T-cell (primary cell): ENCODE measurements around the gene PNPLA7. TPM values are rescaled to one million over a fixed set of nuclear protein-coding genes. Genes with fewer than 3 reads are reported as not detected.
"Not testable (repeated sequence)": the region's sequence is repeated elsewhere in the genome, so short reads cannot be mapped to it uniquely, and the experiment has no call there.

Experiments
- ATAC-seq, 4 experiments: fragments of 200-7000 bp in 3 of 4; fragments of 150-1000 bp in 1 of 4; cut with Tn5 transposase; replicated peaks in 1 of 4; 1 replicate in 3 of 4; 2 replicates in 1 of 4; pipeline ENCODE4 v1.10.0; 2021; ENCODE audit warnings: moderate library complexity in 3 of 4, mild to moderate bottlenecking in 2 of 4, moderate number of reproducible peaks in 1 of 4
- CTCF ChIA-PET, 2 donors: fragments of 300-600 bp; sonication (Branson Sonifier 250); formaldehyde crosslinking; loops; one replicate each; lab custom pipeline; 2022; ENCODE audit warnings: antibody characterized with exemption in 2 of 2; lab: Charles Lee
- POLR2A ChIA-PET, 2 donors: fragments of 300-600 bp; sonication (Branson Sonifier 250); formaldehyde crosslinking; loops; one replicate each; lab custom pipeline; 2022; ENCODE audit warnings: antibody characterized with exemption in 2 of 2; lab: Charles Lee
- DNase-seq, 35 experiments: peaks; one replicate each; pipeline versions ENCODE4 v3.0.0 to v3.0.0-alpha.2; 2013 to 2023
- H3K27ac ChIP-seq: one replicate; pipeline ENCODE4 v1.5.1; 2013; ENCODE audit warnings: low read length
- H3K27me3 ChIP-seq, 2 experiments: replicated peaks in 1 of 2; 1 replicate in 1 of 2; 2 replicates in 1 of 2; pipeline versions ENCODE4 v1.6.1 to v1.7.0; 2013; ENCODE audit warnings: low read length in 1 of 2, mixed read lengths in 1 of 2; ENCODE audit not compliant: control insufficient read depth in 2 of 2, insufficient read depth in 2 of 2; ENCODE audit errors: extremely low read depth in 1 of 2
- H3K36me3 ChIP-seq, 2 donors: 1 replicate in 1 of 2; 2 replicates in 1 of 2; pipeline versions ENCODE4 v1.6.1 to v1.7.0; 2013; ENCODE audit warnings: low read length in 1 of 2; ENCODE audit not compliant: control insufficient read depth in 2 of 2, insufficient read depth in 1 of 2; ENCODE audit errors: extremely low read depth in 1 of 2
- H3K4me1 ChIP-seq, 2 experiments: 1 replicate in 1 of 2; 2 replicates in 1 of 2; pipeline versions ENCODE4 v1.6.1 to v1.7.0; 2013; ENCODE audit warnings: low read length in 2 of 2, mixed read lengths in 1 of 2; ENCODE audit not compliant: insufficient read depth in 2 of 2, control insufficient read depth in 1 of 2; ENCODE audit errors: extremely low read depth in 1 of 2
- H3K4me3 ChIP-seq, 2 donors: 1 replicate in 1 of 2; 2 replicates in 1 of 2; pipeline versions ENCODE4 v1.5.1 to v1.7.0; 2013; ENCODE audit warnings: mild to moderate bottlenecking in 2 of 2, low read length in 1 of 2, moderate library complexity in 1 of 2; ENCODE audit not compliant: control insufficient read depth in 1 of 2; ENCODE audit errors: extremely low read depth in 1 of 2
- H3K9me3 ChIP-seq: 2 replicates; pipeline ENCODE4 v1.7.0; 2013
- H3K27ac Mint-ChIP-seq, 2 donors: one replicate each; pipeline ENCODE4 v1.8.0; 2020 to 2021; ENCODE audit warnings: mild to moderate bottlenecking in 2 of 2, mixed read lengths in 2 of 2
- H3K27me3 Mint-ChIP-seq, 2 donors: one replicate each; pipeline ENCODE4 v1.8.0; 2021 to 2022; ENCODE audit warnings: mixed read lengths in 2 of 2
- H3K36me3 Mint-ChIP-seq: one replicate; pipeline ENCODE4 v1.8.0; 2021; ENCODE audit warnings: mixed read lengths
- H3K4me1 Mint-ChIP-seq, 3 donors: one replicate each; pipeline ENCODE4 v1.8.0; 2020 to 2022; ENCODE audit warnings: mixed read lengths in 3 of 3, mild to moderate bottlenecking in 1 of 3
- H3K4me3 Mint-ChIP-seq, 3 donors: one replicate each; pipeline ENCODE4 v1.8.0; 2020 to 2022; ENCODE audit warnings: mild to moderate bottlenecking in 3 of 3, mixed read lengths in 3 of 3, moderate library complexity in 3 of 3
- H3K9me3 Mint-ChIP-seq, 3 donors: one replicate each; pipeline ENCODE4 v1.8.0; 2020 to 2022; ENCODE audit warnings: mixed read lengths in 3 of 3
- WGBS: methylation state at CpG from one replicate; pipeline ENCODE4 v1.1.5; 2013; ENCODE audit warnings: missing lambda C conversion rate; ENCODE audit not compliant: insufficient coverage; 5-methylcytosine and 5-hydroxymethylcytosine counted together
- total RNA-seq, 35 experiments: library from RNA in 6 of 35; stranded (reverse) in 6 of 35; fragments of 120-200 nt in 1 of 35; gene quantifications; one replicate each; pipeline versions ENCODE4 v1.2.1 to v1.2.4 and lab custom pipeline; 2013 to 2026

Gene PNPLA7
- total RNA-seq, 5 donors from 2014 or later (not counting 1 experiment from before 2014, with no cell fraction given) = 11.7 to 20.0 (median 15.6) TPM

DNA sequence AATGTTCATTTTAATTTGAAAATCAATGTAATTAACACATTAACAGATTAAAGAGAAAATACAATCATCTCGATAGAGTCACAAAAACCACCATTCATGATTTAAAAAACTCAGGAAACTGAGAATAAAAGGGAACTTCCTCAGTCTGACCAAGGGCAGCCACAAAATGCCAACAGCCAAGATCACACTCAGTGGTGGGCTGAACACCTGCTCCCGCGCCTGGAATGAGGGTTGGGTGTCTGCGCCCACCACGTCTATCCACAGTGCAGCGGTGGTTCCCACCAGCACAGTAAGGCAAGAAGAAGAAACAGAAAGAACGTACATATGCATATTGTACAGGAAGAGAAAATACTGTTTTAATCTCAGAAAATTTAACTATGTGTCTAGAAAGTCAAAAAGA, 79.4 kb downstream of the PNPLA7 start:
- ATAC-seq (peak in 1 of 4 experiments; percentile 61), DNase-seq (no peak)
- H3K36me3 ChIP-seq = no peaks in the 10 kb centered on the region
- H3K27ac ChIP-seq = no peak overlapping the region
- H3K27ac Mint-ChIP-seq = no peak overlapping the region
- peaks cover 2% of the 10 kb centered on the region for H3K9me3 ChIP-seq
- peaks cover 12% of the 10 kb centered on the region for H3K36me3 Mint-ChIP-seq
- peaks cover 0 to 4% of the 10 kb centered on the region in 2 experiments for H3K27me3 ChIP-seq
- no peak overlapping the region for H3K4me3 Mint-ChIP-seq
- WGBS = no CpG with 5 or more reads among the region's 7 CpGs
- H3K9me3 Mint-ChIP-seq = peaks cover 1 to 19% (median 6%) of the 10 kb centered on the region in 3 donors
- H3K4me3 ChIP-seq = no peak overlapping the region
- ChIA-PET CTCF (no interaction called here), POLR2A (no interaction called here)
- H3K4me1 Mint-ChIP-seq = peaks cover 5 to 12% (median 11%) of the 10 kb centered on the region in 3 donors
- H3K27me3 Mint-ChIP-seq = no peaks in the 10 kb centered on the region
- H3K4me1 ChIP-seq = peaks cover 0 to 3% of the 10 kb centered on the region in 2 experiments

DNA sequence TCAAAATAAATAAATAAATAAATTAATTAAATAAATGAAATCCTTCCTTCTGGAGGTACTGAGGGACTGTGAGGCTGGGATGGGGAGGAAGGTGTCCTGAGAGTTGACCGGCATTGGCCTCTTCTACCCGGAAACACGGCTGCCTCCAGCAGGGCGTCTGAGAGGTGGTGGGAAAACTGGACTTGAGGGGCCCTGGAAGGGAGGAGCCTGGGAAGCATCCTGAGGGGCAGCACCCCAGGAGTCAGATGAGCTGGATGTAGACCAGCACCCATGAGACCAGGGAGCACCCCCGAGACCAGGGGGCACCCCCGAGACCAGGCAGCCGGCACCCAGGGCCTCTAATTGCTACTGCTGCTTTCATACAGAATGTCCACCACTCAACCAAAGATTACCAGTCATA, 82.3 kb downstream of the PNPLA7 start:
- POLR2A ChIA-PET = no interaction called here
- no peaks in the 10 kb centered on the region for H3K27me3 Mint-ChIP-seq
- DNase-seq (no peak), ATAC-seq (no peak)
- 100% methylated on average over 2 of the region's 7 CpGs for WGBS
- H3K4me3 ChIP-seq = no peak overlapping the region
- H3K4me3 Mint-ChIP-seq = no peak overlapping the region
- H3K4me1 ChIP-seq = peaks cover 0 to 8% of the 10 kb centered on the region in 2 experiments
- no peak overlapping the region for H3K27ac ChIP-seq
- peaks cover 0 to 2% (median 0%) of the 10 kb centered on the region in 3 donors for H3K9me3 Mint-ChIP-seq
- peaks cover 7 to 17% (median 13%) of the 10 kb centered on the region in 3 donors for H3K4me1 Mint-ChIP-seq
- no peak overlapping the region for H3K27ac Mint-ChIP-seq
- H3K27me3 ChIP-seq = peaks cover 0 to 9% of the 10 kb centered on the region in 2 experiments
- H3K9me3 ChIP-seq = no peaks in the 10 kb centered on the region
- H3K36me3 Mint-ChIP-seq = peaks cover 2% of the 10 kb centered on the region
- CTCF ChIA-PET = no interaction called here
- no peaks in the 10 kb centered on the region for H3K36me3 ChIP-seq

DNA sequence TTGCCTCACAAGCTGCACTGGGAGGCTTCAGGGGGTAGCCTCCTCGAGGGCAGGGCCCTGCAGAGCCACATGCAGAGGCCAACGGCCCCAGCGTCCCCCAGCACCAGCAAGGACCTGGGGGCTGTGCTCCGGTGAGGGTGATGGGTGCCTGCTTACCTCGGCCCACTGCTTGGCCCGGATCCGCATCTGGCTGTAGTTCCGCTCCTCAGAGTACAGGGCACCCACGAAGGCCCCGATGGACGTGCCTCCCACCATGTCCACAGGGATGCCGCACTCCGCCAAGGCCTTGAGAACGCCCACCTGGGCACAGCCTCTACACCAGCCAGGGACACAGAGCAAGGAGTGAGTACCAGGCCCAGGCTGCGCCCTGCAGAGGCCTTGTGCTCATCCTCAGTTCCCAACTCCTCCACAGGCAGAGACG, 83.0 kb downstream of the PNPLA7 start:
- ATAC-seq = no peak
- CTCF ChIA-PET = no interaction called here
- 93% methylated on average over 15 of the region's 16 CpGs for WGBS
- Histone ChIP-seq H3K4me1 (peaks cover 5 to 16% of the 10 kb centered on the region in 2 experiments), H3K36me3 (no peaks in the 10 kb centered on the region), H3K4me3 (no peak overlapping the region), H3K27ac (no peak overlapping the region), H3K9me3 (no peaks in the 10 kb centered on the region), H3K27me3 (peaks cover 0 to 9% of the 10 kb centered on the region in 2 experiments)
- Mint-ChIP-seq H3K4me3 (no peak overlapping the region), H3K36me3 (no peaks in the 10 kb centered on the region), H3K9me3 (no peaks in the 10 kb centered on the region), H3K27me3 (no peaks in the 10 kb centered on the region), H3K4me1 (peaks cover 12 to 18% (median 15%) of the 10 kb centered on the region in 3 donors), H3K27ac (no peak overlapping the region)
- POLR2A ChIA-PET = interaction anchor here in 1 of 2 donors (0.6 kb wide), 1 partner anchor 68 kb away, joined by 4 read pairs; no protein-coding TSS in a partner anchor
- no peak for DNase-seq

DNA sequence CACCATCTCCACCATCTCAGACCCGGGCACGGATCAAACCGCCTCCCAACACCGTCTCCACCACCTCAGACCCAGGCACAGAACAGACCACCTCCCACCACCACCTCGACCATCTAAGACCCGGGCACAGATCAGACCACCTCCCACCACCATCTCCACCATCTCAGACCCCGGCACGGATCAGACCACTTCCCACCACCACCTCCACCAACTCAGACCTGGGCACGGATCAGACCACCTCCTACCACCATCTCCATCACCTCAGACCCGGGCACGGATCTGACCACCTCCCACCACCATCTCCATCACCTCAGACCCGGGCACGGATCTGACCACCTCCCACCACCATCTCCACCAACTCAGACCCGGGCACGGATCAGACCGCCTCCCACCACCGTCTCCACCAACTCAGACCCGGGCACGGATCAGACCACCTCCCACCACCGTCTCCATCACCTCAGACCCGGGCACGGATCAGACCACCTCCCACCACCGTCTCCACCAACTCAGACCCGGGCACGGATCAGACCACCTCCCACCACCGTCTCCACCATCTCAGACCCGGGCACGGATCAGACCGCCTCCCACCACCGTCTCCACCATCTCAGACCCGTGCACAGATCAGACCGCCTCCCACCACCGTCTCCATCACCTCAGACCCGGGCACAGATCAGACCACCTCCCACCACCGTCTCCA, 83.7 kb downstream of the PNPLA7 start:
- peaks cover 6 to 22% of the 10 kb centered on the region in 2 experiments for H3K4me1 ChIP-seq
- DNase-seq, ATAC-seq, H3K36me3 ChIP-seq, H3K4me3 Mint-ChIP-seq, H3K4me3 ChIP-seq, H3K27me3 ChIP-seq, H3K9me3 ChIP-seq, POLR2A ChIA-PET, CTCF ChIA-PET, H3K27me3 Mint-ChIP-seq, H3K36me3 Mint-ChIP-seq, H3K9me3 Mint-ChIP-seq, H3K27ac Mint-ChIP-seq, H3K27ac ChIP-seq: not testable (repeated sequence)
- peaks cover 14 to 20% (median 18%) of the 10 kb centered on the region in 3 donors for H3K4me1 Mint-ChIP-seq
- WGBS = 91% methylated on average over 33 of the region's 35 CpGs

DNA sequence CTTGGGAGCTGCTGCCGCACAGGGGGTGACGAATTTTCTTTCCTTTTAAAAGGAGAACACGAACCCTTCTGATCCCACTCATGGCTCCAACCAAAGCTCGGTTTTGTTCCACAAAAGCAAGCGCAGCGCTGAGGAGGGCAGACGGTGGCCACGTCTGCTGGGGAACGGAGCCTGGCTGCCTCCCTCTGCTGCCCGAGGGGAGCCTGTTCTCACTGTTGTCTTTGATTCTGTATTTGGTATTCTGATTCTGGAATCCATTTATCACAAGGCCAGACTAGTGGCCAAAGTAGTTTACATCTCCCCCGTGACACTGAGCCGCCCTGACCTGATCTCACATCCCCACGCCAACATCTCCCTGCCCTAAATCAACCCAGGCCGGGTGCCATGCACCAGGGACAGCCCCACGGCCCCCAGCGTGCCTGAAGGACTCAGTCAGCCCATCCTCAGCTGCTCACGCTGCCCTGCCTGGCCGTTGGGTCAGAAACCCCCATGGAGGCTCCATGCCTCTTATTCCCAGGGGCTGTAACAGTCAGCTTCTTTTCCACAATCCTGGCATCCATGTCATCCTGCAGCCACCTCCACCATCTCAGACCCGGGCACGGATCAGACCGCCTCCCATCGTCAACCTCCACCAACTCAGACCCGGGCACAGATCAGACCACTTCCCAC, 84.3 kb downstream of the PNPLA7 start:
- ATAC-seq (no peak), DNase-seq (no peak)
- ChIA-PET POLR2A (no interaction called here), CTCF (no interaction called here)
- H3K4me1 ChIP-seq = peaks cover 11 to 28% of the 10 kb centered on the region in 2 experiments
- Mint-ChIP-seq H3K36me3 (no peaks in the 10 kb centered on the region), H3K4me1 (peaks cover 17 to 26% (median 20%) of the 10 kb centered on the region in 3 donors), H3K27me3 (no peaks in the 10 kb centered on the region), H3K4me3 (no peak overlapping the region), H3K9me3 (no peaks in the 10 kb centered on the region), H3K27ac (no peak overlapping the region)
- H3K4me3 ChIP-seq = no peak overlapping the region
- H3K27ac ChIP-seq = no peak overlapping the region
- 91% methylated on average over 17 of the region's 23 CpGs for WGBS
- no peaks in the 10 kb centered on the region for H3K36me3 ChIP-seq
- peaks cover 0 to 9% of the 10 kb centered on the region in 2 experiments for H3K27me3 ChIP-seq
- no peaks in the 10 kb centered on the region for H3K9me3 ChIP-seq

DNA sequence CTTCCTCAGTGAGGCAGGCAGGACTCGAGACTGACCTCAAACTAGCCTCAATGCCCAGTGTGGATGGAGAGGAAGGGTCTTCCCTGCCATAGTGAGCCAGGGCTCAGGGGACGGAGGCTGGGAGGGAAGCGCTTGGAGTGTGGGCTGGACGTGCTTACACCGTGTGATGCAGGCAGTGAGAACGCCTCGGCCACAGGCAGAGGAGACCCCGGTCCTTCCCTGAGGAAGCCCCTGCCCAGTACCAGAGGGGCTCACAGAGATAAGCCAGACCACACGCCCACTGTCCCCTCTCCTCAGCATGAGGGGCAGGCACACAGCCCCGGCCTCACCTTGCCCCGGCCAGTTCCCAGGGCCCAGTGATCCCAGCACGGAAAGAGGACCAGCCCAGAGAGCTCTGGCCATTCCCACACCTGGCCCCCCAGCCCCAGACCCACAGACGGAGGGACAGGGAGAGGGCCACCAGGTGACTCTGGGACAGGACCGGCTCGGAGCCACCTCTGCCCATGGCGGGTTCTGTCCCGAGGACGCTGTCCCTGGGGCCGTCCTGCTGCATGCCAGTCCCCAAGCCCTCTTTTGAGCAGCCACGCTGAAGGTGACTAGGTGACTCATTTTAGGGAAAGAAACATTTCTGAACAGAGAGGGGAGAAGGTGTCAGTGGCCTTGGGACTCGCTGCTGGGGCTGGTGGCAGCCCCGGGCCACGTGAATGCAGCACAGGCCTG, 85.0 kb downstream of the PNPLA7 start:
- Mint-ChIP-seq H3K4me3 (no peak overlapping the region), H3K9me3 (no peaks in the 10 kb centered on the region), H3K4me1 (peaks cover 16 to 27% (median 17%) of the 10 kb centered on the region in 3 donors), H3K36me3 (no peaks in the 10 kb centered on the region), H3K27me3 (no peaks in the 10 kb centered on the region), H3K27ac (no peak overlapping the region)
- WGBS = 94% methylated on average over 12 of the region's 23 CpGs
- no peak for DNase-seq
- Histone ChIP-seq H3K27me3 (peaks cover 0 to 8% of the 10 kb centered on the region in 2 experiments), H3K27ac (no peak overlapping the region), H3K4me1 (peaks cover 14 to 33% of the 10 kb centered on the region in 2 experiments), H3K4me3 (no peak overlapping the region), H3K36me3 (no peaks in the 10 kb centered on the region), H3K9me3 (no peaks in the 10 kb centered on the region)
- ATAC-seq = no peak
- POLR2A ChIA-PET = no interaction called here
- CTCF ChIA-PET = no interaction called here
